Hepatocyte (in vitro differentiated cells): ENCODE measurements around the gene PLPPR3. TPM values are rescaled to one million over a fixed set of nuclear protein-coding genes. Genes with fewer than 3 reads are reported as not detected.
"Not testable (repeated sequence)": the region's sequence is repeated elsewhere in the genome, so short reads cannot be mapped to it uniquely, and the experiment has no call there.

Source experiments
- DNase-seq: peaks from one replicate; pipeline ENCODE4 v3.0.0-alpha.2; 2016; ENCODE audit warnings: low spot score
- H2AFZ ChIP-seq: fragments of 200-600 bp; sonication (generic); 2 replicates; pipeline ENCODE4 v1.6.0; 2016; ENCODE audit warnings: antibody characterized with exemption, mild to moderate bottlenecking
- H3K27ac ChIP-seq: fragments of 200-600 bp; sonication (generic); 2 replicates; pipeline ENCODE4 v1.5.1; 2016; ENCODE audit warnings: mild to moderate bottlenecking
- H3K27me3 ChIP-seq: fragments of 200-600 bp; sonication (generic); 2 replicates; pipeline ENCODE4 v1.6.1; 2016
- H3K36me3 ChIP-seq: fragments of 200-600 bp; sonication (generic); replicated peaks from 2 replicates; pipeline ENCODE4 v1.5.1; 2016; ENCODE audit warnings: low read depth; ENCODE audit not compliant: insufficient read depth
- H3K4me1 ChIP-seq: fragments of 200-600 bp; sonication (generic); 2 replicates; pipeline ENCODE4 v1.5.1; 2016; ENCODE audit warnings: mild to moderate bottlenecking, moderate library complexity; ENCODE audit not compliant: insufficient read depth
- H3K4me2 ChIP-seq: fragments of 200-600 bp; sonication (generic); 2 replicates; pipeline ENCODE4 v1.6.0; 2016
- H3K4me3 ChIP-seq: fragments of 200-600 bp; sonication (generic); 2 replicates; pipeline ENCODE4 v1.5.1; 2016; ENCODE audit warnings: mild to moderate bottlenecking
- H3K79me2 ChIP-seq: fragments of 200-600 bp; sonication (generic); 2 replicates; pipeline ENCODE4 v1.6.0; 2017; ENCODE audit warnings: mild to moderate bottlenecking
- H3K9me2 ChIP-seq: fragments of 200-600 bp; sonication (generic); replicated peaks from 2 replicates; pipeline ENCODE4 v1.6.0; 2017; ENCODE audit warnings: mild to moderate bottlenecking; ENCODE audit not compliant: insufficient read depth
- H3K9me3 ChIP-seq: fragments of 200-600 bp; sonication (generic); 2 replicates; pipeline ENCODE4 v1.5.1; 2016; ENCODE audit warnings: low read depth, mild to moderate bottlenecking
- H4K20me1 ChIP-seq: fragments of 200-600 bp; sonication (generic); 2 replicates; pipeline ENCODE4 v1.6.0; 2016; ENCODE audit warnings: mild to moderate bottlenecking; ENCODE audit not compliant: insufficient read depth, poor library complexity, severe bottlenecking
- EZH2 ChIP-seq: fragments of 200-600 bp; sonication (generic); IDR thresholded peaks from 2 replicates; pipeline ENCODE4 v1.6.1; 2016; ENCODE audit warnings: antibody characterized with exemption, mild to moderate bottlenecking, borderline replicate concordance
- EZH2phosphoT487 ChIP-seq: fragments of 200-600 bp; sonication (generic); IDR thresholded peaks from one replicate; pipeline ENCODE4 v1.6.1; 2018; ENCODE audit warnings: antibody characterized with exemption, mild to moderate bottlenecking, low read depth, moderate library complexity; ENCODE audit not compliant: unreplicated experiment, severe bottlenecking
- WGBS: methylation state at CpG from one replicate; pipeline ENCODE4 v1.1.6; 2016; ENCODE audit warnings: low lambda C conversion rate; ENCODE audit errors: missing lambda C conversion rate; 5-methylcytosine and 5-hydroxymethylcytosine counted together
- polyA plus RNA-seq: library from polyadenylated mRNA; unstranded; fragments of >200 nt; fragmentation: Nextera tagmentation; extraction: Ambion mirVana; gene quantifications from 2 replicates; pipeline ENCODE4 v1.2.1, GENCODE V29; 2016
- total RNA-seq: library from RNA; depleted of rRNA; stranded (reverse); fragments of >200 nt; gene quantifications from 2 replicates; pipeline ENCODE4 v1.2.3, GENCODE V29; 2014
- TF ChIP-seq, protein P1 (sequence below): fragments of 200-600 bp; sonication (generic); IDR thresholded peaks from 2 replicates; pipeline ENCODE4 v1.5.1; 2016; ENCODE audit warnings: antibody characterized with exemption, mild to moderate bottlenecking; ENCODE audit not compliant: poor library complexity

The PLPPR3 gene
- total and polyA plus RNA-seq, 2 experiments from 2014 or later, result 11.1 to 11.7 TPM

- Histone ChIP-seq H3K9me2 (no peaks in the 10 kb centered on the region), H3K9me3 (no peaks in the 10 kb centered on the region), H3K27me3 (peaks cover 27% of the 10 kb centered on the region), H3K4me3 (no peak overlapping the region), H3K4me1 (peaks cover 10% of the 10 kb centered on the region), H4K20me1 (no peaks in the 10 kb centered on the region), H3K4me2 (no peak overlapping the region), H3K36me3 (no peaks in the 10 kb centered on the region), H3K79me2 (no peaks in the 10 kb centered on the region), H3K27ac (no peak overlapping the region), H2AFZ (no peak overlapping the region)
- no peak for TF ChIP-seq EZH2
- TF ChIP-seq EZH2phosphoT487, result no peak
- WGBS, result 71% methylated on average over 11 of the region's 11 CpGs
- DNase-seq, result no peak
Measured at GRCh38 chr19:844546-844971, 22.8 kb upstream of the PLPPR3 start.

GRCh38 chr19:843836-844545, 22.2 kb upstream of the PLPPR3 start:
- no peak overlapping the region for H3K4me3 ChIP-seq
- H3K9me3 ChIP-seq, result no peaks in the 10 kb centered on the region
- peaks cover 10% of the 10 kb centered on the region for H3K4me1 ChIP-seq
- 44% methylated on average over 18 of the region's 70 CpGs for WGBS
- H3K4me2 ChIP-seq, result peak overlapping the region; percentile 82
- no peaks in the 10 kb centered on the region for H3K9me2 ChIP-seq
- no peaks in the 10 kb centered on the region for H3K36me3 ChIP-seq
- H3K27ac ChIP-seq, result no peak overlapping the region
- peaks cover 27% of the 10 kb centered on the region for H3K27me3 ChIP-seq
- TF ChIP-seq EZH2, result peak; percentile 7
- no peak for TF ChIP-seq EZH2phosphoT487
- TF ChIP-seq, protein P1, sequence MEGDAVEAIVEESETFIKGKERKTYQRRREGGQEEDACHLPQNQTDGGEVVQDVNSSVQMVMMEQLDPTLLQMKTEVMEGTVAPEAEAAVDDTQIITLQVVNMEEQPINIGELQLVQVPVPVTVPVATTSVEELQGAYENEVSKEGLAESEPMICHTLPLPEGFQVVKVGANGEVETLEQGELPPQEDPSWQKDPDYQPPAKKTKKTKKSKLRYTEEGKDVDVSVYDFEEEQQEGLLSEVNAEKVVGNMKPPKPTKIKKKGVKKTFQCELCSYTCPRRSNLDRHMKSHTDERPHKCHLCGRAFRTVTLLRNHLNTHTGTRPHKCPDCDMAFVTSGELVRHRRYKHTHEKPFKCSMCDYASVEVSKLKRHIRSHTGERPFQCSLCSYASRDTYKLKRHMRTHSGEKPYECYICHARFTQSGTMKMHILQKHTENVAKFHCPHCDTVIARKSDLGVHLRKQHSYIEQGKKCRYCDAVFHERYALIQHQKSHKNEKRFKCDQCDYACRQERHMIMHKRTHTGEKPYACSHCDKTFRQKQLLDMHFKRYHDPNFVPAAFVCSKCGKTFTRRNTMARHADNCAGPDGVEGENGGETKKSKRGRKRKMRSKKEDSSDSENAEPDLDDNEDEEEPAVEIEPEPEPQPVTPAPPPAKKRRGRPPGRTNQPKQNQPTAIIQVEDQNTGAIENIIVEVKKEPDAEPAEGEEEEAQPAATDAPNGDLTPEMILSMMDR, result no peak
- no peaks in the 10 kb centered on the region for H3K79me2 ChIP-seq
- H2AFZ ChIP-seq, result no peak overlapping the region
- H4K20me1 ChIP-seq, result no peaks in the 10 kb centered on the region
- DNase-seq, result no peak

DNA sequence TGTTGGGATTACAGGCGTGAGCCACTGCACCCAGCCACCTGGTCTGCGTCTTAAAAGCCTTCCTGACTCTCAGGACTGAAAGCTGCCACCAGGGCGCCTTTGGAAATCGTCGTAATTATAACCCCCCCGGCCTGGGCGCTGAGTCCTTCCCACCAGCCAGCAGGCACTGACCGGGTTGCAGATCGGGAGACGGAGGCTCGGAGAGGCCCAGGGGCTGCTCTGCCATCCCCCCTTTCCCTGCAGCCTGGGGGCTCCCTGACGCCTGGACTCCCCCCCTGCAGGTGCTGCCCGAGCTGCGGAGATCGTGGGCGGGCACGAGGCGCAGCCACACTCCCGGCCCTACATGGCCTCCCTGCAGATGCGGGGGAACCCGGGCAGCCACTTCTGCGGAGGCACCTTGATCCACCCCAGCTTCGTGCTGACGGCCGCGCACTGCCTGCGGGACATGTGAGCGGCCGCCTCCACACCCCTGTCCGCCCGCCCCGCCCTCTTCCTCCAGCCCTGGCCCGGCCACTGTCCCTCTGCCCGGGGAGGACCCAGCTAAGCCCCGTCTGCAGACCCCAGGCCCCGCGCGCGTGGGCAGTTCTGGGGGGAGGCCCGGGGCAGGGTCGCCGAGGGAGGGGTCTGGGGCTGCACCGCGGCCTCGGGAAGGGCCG, 21.6 kb upstream of the PLPPR3 start:
- Histone ChIP-seq H3K27me3 (peaks cover 27% of the 10 kb centered on the region), H3K9me3 (no peaks in the 10 kb centered on the region), H3K79me2 (no peaks in the 10 kb centered on the region), H3K36me3 (no peaks in the 10 kb centered on the region), H3K4me1 (peaks cover 10% of the 10 kb centered on the region), H3K27ac (no peak overlapping the region), H2AFZ (no peak overlapping the region), H3K4me2 (peak overlapping the region; percentile 82), H3K4me3 (no peak overlapping the region), H4K20me1 (no peaks in the 10 kb centered on the region), H3K9me2 (no peaks in the 10 kb centered on the region)
- WGBS, result 27% methylated on average over 16 of the region's 46 CpGs
- TF ChIP-seq EZH2, result peak; percentile 37
- TF ChIP-seq EZH2phosphoT487, result no peak
- DNase-seq, result peak; percentile 61

GRCh38 chr19:842802-843179, 21.0 kb upstream of the PLPPR3 start:
- not testable (repeated sequence) for H3K4me3 ChIP-seq, H3K4me2 ChIP-seq

More at GRCh38 chr19:842802-843179, 21.0 kb upstream of the PLPPR3 start:
- not testable (repeated sequence) for H3K9me2 ChIP-seq, DNase-seq, H3K27ac ChIP-seq, H3K79me2 ChIP-seq, H3K36me3 ChIP-seq, H3K9me3 ChIP-seq, H2AFZ ChIP-seq, H4K20me1 ChIP-seq, H3K4me1 ChIP-seq
- H3K27me3 ChIP-seq, result peaks cover 27% of the 10 kb centered on the region
- 91% methylated on average over 7 of the region's 7 CpGs for WGBS
